Measurements from ENCODE around the gene SPTBN4.
A peak's percentile ranks its signal among the peaks of the same experiment; 100 is the strongest.
"Not testable (repeated sequence)": the region's sequence is repeated elsewhere in the genome, so short reads cannot be mapped to it uniquely, and the experiment has no call there.

Gene SPTBN4

DNA sequence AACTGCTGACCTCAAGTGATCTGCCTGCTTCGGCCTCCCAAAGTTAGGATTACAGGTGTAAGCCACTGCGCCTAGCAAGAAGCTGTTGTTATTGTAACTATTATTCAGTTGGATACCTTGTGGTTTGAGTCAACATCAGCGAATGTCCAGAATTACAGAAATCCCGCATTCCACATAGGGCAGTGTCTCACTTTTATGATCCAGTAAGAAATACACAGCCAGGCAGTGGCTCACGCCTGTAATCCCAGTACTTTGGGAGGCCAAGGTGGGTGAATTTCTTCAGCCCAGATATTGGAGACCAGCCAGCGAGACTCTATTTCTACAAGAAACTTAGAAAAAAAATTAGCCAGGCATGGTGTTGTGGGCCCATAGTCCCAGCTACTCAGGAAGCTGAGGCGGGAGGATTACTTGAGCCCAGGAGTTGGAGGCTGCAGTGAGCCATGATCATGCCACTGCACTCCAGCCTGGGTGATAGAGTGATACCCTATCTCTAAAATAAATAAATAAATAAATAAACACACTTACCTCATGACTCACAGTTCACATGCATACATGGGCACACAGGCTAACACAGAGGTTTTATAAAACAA, 43.8 kb downstream of the SPTBN4 start:
- DNase-seq: no peak

- no peak for DNase-seq
These were observed 44.7 kb downstream of the SPTBN4 start for GRCh38 chr19:40511487-40511886.

- no peak for DNase-seq
These were observed 45.3 kb downstream of the SPTBN4 start for GRCh38 chr19:40512110-40512472.

GRCh38 chr19:40512473-40513344, 45.9 kb downstream of the SPTBN4 start:
- DNase-seq: no peak

DNA sequence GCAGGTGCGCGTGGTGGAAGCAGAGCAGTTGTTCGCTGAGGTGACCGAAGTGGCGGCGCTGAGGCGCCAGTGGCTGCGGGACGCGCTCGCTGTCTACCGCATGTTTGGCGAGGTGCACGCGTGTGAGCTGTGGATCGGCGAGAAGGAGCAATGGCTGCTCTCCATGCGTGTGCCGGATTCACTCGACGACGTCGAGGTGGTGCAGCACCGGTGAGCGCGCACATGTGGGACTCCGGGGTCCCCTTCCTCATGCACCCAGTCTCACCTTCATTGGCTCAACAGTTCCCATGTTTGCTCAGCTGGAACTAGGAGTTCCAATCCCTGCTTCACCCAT, 46.5 kb downstream of the SPTBN4 start:
- DNase-seq: no peak

GRCh38 chr19:40513741-40514315, 47.0 kb downstream of the SPTBN4 start:
- DNase-seq: no peak

GRCh38 chr19:40517248-40517647, 50.4 kb downstream of the SPTBN4 start:
- DNase-seq: no peak

- peak; percentile 39 for DNase-seq
These were observed 52.8 kb downstream of the SPTBN4 start for GRCh38 chr19:40519352-40520322.

DNA sequence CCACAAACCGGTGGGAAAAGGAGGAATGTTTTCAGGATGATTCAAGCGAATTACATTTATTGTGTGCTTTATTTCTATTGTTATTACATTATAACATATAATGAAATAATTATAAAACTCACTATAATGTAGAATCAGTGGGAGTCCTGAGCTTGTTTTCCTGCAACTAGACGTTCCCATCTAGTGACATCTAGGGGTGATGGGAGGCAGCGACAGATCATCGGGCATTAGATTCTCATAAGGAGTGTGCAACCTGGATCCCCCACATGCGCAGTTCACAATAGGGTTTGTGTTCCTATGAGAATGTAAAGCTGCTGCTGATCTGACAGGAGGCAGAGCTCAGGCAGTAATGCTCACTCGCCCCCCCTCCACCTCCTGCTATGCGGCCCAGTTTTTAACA, 54.5 kb downstream of the SPTBN4 start:
- no peak for DNase-seq

GRCh38 chr19:40521900-40522299, 55.1 kb downstream of the SPTBN4 start:
- DNase-seq: not testable (repeated sequence)

DNA sequence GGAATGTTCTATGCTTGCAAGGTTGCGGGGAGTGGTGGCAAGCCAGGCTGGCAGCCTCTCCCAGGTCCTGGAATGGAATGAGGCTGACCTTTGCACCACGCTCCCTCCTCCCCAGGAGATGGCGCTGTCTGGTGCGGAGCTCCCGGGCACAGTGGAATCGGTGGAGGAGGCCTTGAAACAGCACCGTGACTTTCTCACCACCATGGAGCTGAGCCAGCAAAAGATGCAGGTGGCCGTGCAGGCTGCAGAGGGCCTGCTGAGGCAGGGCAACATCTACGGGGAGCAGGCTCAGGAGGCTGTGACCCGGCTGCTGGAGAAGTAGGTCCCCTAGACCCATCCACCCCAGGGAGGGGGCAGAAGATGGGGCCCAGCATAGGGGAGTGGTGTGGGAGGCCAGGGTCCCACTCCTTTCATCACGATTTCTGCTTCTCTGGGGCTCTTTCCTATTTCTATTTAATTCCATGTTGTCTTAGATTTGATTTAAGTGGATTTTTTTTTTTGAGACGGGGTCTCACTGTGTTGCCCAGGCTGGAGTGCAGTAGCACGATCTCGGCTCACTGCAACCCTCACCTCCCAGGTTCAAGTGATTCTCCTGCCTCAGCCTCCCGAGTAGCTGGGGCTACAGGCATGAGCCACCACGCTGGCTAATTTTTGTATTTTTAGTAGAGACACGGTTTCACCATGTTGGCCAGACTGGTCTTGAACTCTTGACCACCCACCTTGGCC, 56.7 kb downstream of the SPTBN4 start:
- DNase-seq: no peak

DNA sequence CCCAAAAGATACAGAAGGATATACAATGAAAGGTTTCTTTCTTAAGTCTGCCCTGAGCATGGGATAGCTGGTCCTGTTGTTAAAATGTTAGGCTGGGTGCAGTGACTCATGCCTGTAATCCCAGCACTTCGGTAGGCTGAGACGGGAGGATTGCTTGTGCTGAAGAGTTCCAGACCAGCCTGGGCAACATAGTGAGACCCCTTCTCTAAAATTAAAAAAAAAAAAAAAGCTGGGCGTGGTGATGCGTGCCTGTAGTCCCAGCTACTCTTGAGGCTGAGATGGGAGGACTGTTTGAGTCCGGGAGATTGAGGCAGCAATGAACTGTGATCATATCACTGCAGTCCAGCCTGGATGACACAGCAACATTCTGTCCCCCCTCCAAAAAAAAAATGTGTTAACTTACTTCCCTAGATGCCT, 57.3 kb downstream of the SPTBN4 start:
- DNase-seq: no peak

DNA sequence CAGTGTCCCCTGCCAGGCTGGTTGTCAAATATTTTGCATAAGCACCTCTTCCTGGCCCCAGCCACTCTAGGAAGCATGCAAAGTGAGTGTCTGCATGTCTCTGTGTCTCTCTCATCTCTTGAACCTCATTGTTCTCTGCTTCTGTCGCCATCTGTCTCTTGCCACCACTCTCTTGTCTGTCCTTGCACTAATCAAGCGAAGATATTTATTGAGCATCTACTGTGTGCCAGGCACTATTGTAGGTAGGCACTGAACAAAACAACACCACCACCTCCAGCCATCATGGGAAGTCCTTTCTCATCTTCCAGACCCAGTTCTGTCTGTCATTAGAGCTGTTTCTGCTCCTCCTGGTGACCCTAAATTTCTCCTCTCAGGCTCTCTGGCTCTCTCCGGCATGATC, 57.9 kb downstream of the SPTBN4 start:
- DNase-seq: no peak

DNA sequence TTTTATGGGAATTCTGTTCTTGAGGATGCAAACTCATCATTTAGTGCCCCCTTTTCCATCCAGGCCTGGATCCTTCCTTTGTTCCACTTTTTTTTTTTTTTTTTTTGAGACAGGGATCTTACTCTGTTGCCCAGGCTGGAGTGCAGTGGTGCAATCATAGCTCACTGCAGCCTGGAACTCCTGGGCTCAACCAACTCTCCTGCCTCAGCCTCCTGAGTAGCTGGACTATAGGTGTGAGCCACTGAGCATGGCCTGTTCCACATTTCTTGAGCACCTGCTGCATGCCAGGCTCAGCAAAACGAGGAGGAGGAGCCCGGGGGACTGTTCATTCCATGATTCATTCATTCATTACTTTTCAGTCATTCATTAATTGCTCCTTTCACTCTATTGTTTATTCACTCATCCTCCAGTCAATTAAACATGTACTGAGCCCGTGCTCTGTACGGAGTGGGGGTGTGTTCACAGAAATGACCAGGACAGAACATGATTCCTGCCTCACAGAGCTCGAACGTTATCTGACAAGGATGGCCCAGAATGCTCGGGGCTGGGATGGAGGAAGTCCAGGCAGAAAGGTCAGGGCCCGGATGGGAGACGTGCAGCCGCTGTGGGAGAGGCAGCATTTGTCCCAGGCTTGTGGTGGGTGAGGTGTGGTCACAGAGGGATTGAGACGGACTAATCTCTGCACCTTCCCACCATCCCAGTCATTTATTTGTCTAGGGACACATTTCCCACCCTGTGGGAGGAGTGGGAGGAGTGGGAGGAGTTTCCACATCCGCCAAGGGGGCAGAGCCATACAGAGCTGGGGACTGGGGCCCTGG, 58.6 kb downstream of the SPTBN4 start:
- DNase-seq: no peak

DNA sequence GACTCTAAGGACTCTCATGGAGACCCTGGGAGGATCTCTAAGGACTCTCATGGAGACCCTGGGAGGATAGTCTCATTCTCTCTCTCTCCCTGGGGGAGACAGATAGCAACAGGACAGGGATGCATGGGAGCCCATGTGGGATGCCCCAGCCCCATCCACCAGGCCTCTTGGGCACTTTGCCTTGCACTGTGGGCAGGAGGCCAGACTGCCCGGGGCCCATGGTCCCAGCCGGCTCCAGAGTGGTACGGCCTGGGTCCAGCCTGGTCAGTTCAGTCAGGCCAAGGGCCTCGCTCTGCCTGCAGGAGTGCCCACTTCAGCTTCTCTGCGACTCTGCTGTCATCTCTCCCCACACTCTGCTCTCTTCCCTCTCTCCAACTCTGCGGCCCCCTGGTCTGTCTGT, 61.3 kb downstream of the SPTBN4 start:
- DNase-seq: no peak

- DNase-seq: no peak
These were observed 61.8 kb downstream of the SPTBN4 start for GRCh38 chr19:40528533-40529092.

DNA sequence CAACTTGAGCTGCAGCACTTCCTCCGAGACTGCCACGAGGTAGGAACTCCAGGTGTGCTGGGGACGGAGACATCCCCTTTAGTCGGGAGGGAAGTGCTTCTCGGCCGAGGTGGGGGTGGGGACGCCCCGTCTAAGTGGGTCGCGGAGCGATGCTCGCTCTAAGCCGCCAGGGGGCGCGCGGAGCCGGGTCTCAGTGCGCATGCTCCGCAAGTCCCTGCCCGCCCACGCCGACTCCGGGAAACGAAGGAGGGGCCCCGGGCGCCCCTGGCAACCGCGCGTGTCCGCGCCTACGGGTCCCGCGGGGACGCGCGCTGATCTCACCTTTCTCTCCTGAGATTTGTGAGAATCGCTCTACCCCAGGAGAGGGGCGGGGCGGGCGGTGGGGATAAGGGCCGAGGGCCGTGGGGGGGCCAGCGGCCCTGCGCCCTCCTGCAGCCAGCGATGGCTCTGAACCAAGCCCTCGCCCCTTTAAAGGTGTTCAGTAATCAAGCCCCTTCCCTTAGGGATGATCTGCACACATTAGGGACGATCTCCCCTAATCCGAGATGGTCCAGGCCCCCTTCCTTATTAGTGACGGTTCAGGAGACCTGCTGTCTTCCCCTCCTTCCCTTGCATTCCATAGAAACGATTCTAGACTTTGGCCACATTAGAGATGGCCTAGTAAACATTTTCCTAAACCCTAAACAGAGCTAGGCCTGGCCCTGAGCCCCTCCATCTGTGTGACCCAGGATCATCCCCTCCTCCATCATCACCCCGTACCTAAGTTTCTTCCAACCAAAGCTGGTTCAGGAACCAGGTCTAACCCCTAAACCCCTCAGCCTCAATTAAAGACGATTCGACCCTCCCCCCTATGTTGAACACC, 62.5 kb downstream of the SPTBN4 start:
- peak; percentile 73 for DNase-seq

DNA sequence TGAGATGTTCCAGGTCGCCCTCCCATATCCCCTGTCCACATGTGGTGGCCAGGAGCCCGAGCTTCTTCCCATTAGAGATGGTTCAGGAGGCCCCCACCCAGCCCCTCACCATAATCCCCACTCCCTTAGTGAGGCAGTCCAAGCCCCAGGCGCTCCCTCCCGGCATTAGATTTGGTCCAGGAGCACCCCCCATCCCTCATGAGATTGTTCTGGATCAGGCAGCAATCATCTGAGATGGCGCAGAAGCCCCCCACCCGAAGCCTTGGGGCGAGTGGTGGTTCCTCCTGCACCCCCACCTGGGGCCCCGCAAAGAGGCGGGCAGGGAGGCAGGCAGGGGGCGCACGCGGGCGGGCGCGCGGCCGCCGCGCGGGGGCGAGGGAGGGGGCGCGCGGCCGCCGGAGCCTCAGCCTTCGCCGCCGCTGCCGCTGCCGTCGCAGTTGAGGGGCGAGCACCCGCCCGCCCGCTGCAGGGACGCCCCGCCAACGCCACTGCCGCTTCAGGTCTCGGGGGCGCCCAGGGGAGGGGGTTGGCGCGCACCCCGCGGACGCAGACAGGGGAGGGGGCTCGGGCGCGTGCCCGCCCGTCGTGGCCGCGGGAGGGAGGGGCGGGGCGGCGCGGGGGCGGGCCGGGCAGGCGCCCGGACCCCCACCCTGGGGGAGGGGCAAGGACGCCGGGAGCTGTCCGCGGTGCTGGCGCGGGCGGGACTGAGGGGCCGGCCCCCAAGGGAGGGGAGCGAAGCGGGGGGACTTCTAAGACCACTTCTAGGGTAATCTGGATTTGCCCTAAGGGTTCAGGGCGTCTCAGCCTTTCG, 63.5 kb downstream of the SPTBN4 start:
- no peak for DNase-seq

- no peak for DNase-seq
These were observed 66.7 kb downstream of the SPTBN4 start for GRCh38 chr19:40533508-40533907.
